HG02610 (cell line): Measurements from ENCODE around the gene TAF9.
"Not testable (repeated sequence)": the region's sequence is repeated elsewhere in the genome, so short reads cannot be mapped to it uniquely, and the experiment has no call there.

ENCODE experiments used
- ATAC-seq: cut with Tn5 transposase; IDR thresholded peaks from one replicate; pipeline ENCODE4 v1.9.1; 2021; ENCODE audit warnings: mild to moderate bottlenecking, moderate library complexity; ENCODE audit not compliant: unreplicated experiment

TAF9 gene

GRCh38 chr5:69369340-69370121 lies at the start of gene TAF9, which contains the start of the genes AK6 and RAD17:
TAF9 (minus strand) TSS chr5:69369520; CDS start chr5:69365737, 3,783 bp downstream.
AK6 (minus strand) TSS chr5:69369520; CDS start chr5:69369490, 30 bp downstream.
RAD17 (plus strand) TSS chr5:69369818; CDS start chr5:69372209, 2,391 bp downstream.
- peak; percentile 92 for ATAC-seq

GRCh38 chr5:69418554-69418953 lies 49.2 kb upstream of the TAF9 start:
- no peak for ATAC-seq

- ATAC-seq, result no peak
Measured at GRCh38 chr5:69416699-69417098, 47.4 kb upstream of the TAF9 start.

GRCh38 chr5:69416180-69416579 lies 46.9 kb upstream of the TAF9 start:
- no peak for ATAC-seq

GRCh38 chr5:69415584-69415958 lies 46.3 kb upstream of the TAF9 start:
- ATAC-seq, result no peak

GRCh38 chr5:69414885-69415583 lies 45.7 kb upstream of the TAF9 start, which contains the start of gene MARVELD2:
MARVELD2 (plus strand) TSS chr5:69415116; CDS start chr5:69419386, 4,270 bp downstream.
- peak; percentile 80 for ATAC-seq

- no peak for ATAC-seq
Measured at GRCh38 chr5:69404659-69405330, 35.5 kb upstream of the TAF9 start.

GRCh38 chr5:69378376-69378775 lies 9.1 kb upstream of the TAF9 start:
- no peak for ATAC-seq

- ATAC-seq, result peak; percentile 83
Measured at GRCh38 chr5:69374911-69375446, 5.7 kb upstream of the TAF9 start.

GRCh38 chr5:69372394-69372793 lies 3.1 kb upstream of the TAF9 start:
- ATAC-seq, result no peak

GRCh38 chr5:69370335-69370734 lies 1.0 kb upstream of the TAF9 start:
- not testable (repeated sequence) for ATAC-seq

- ATAC-seq, result no peak
Measured at GRCh38 chr5:69368458-69369339, 621 bp downstream of the TAF9 start.

GRCh38 chr5:69367697-69368279 lies 1.5 kb downstream of the TAF9 start:
- no peak for ATAC-seq

GRCh38 chr5:69364850-69365249 lies 4.5 kb downstream of the TAF9 start:
- no peak for ATAC-seq

- ATAC-seq, result no peak
Measured at GRCh38 chr5:69364414-69364813, 4.9 kb downstream of the TAF9 start.

GRCh38 chr5:69360442-69360841 lies 8.9 kb downstream of the TAF9 start:
- ATAC-seq, result no peak

- no peak for ATAC-seq
Measured at GRCh38 chr5:69359699-69360098, 9.6 kb downstream of the TAF9 start.

- no peak for ATAC-seq
Measured at GRCh38 chr5:69350664-69351063, 18.7 kb downstream of the TAF9 start.

- ATAC-seq, result no peak
Measured at GRCh38 chr5:69343083-69343482, 26.2 kb downstream of the TAF9 start.
